Measurements from ENCODE around the gene S100A2. TPM values are rescaled to one million over a fixed set of nuclear protein-coding genes. Genes with fewer than 3 reads are reported as not detected.
A peak's percentile ranks its signal among the peaks of the same experiment; 100 is the strongest.

The S100A2 gene
- total RNA-seq, 1 donor from 2014 or later, result 5.6 TPM

DNA sequence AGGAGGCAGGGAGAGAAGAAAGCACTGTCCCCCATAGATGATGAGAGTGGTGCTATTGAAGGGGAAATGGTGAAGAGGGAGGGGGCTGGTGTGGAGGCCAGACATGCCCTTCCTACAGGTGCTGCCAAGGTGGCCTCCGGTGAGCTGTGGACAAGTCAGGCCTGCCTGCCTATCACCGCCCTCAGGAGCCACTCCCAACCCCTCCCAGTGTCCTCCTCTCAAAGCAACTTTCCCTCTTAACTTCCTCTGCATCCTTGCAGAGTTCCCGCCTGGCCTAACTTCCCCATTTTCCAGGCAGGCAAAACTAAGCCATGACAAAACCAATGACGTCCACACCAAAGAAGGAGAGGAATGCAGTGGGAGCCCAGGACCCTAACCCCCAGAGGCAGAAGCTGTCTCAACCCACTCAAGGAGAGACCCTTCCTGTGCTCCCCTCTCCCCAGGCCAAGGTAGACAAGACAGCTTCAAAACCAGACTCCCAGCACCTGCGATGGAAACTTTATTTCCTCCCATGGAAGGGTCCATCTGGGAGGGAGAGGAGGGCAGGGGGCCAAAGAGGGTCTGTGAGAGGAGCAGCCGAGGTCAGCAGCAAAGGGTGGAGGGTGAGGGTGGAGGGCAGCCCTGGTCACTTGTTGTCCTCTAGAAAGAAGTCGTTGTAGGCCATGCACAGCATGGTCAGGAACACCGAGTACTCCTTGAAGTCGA lies 28.8 kb downstream of the S100A2 start:
- TF ChIP-seq, protein P1, sequence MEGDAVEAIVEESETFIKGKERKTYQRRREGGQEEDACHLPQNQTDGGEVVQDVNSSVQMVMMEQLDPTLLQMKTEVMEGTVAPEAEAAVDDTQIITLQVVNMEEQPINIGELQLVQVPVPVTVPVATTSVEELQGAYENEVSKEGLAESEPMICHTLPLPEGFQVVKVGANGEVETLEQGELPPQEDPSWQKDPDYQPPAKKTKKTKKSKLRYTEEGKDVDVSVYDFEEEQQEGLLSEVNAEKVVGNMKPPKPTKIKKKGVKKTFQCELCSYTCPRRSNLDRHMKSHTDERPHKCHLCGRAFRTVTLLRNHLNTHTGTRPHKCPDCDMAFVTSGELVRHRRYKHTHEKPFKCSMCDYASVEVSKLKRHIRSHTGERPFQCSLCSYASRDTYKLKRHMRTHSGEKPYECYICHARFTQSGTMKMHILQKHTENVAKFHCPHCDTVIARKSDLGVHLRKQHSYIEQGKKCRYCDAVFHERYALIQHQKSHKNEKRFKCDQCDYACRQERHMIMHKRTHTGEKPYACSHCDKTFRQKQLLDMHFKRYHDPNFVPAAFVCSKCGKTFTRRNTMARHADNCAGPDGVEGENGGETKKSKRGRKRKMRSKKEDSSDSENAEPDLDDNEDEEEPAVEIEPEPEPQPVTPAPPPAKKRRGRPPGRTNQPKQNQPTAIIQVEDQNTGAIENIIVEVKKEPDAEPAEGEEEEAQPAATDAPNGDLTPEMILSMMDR (IDR thresholded peaks at IDR 0.05), result no peak
- Histone ChIP-seq H3K4me1 (peaks cover 43% of the 10 kb centered on the region), H3K36me3 (peaks cover 10% of the 10 kb centered on the region), H3K27ac (peak overlapping the region; percentile 99), H3K27me3 (no peaks in the 10 kb centered on the region), H3K4me3 (peak overlapping the region; percentile 87), H3K9me3 (no peaks in the 10 kb centered on the region)
- intact Hi-C loops (cut with DNase I), result no loop called here
- ATAC-seq (peak; percentile 31), DNase-seq (peak; percentile 81)

DNA sequence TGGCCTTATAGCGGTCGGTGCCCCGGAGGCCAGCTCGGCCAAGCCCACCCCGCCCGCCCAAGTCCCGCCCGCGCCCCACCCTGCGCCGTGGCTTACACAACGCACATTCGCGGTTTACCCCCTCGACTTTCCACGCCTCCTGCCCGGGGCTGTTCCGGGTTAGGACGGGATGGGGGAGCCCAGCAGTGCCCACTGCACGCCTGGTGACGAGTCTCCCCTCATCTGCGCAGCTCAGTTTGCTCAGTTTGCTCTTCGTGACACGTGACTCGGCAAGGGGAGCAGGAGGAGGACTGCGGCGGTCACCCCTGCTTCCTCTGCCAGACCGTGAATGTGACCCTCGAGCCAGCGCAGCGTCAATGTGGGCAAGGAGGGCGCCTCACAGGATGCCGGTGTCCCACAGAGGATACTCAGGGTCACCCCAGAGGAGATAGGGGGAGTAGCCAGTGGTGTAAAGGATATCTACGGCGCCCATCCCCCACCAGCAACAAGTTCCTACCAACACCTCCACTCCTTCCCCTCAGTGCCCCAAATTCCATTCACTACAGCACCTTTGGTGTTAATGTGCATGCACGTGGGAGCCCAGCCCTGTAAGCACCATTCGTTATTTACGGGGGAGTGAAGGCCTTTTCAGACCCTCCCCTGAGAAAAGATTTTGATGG lies 29.5 kb downstream of the S100A2 start:
- intact Hi-C loops (cut with DNase I), result no loop called here
- TF ChIP-seq, protein P1 (IDR thresholded peaks at IDR 0.05), result no peak
- H3K4me1 ChIP-seq, result peaks cover 40% of the 10 kb centered on the region
- no peaks in the 10 kb centered on the region for H3K9me3 ChIP-seq
- ATAC-seq (peak; percentile 85), DNase-seq (peak; percentile 97)
- H3K4me3 ChIP-seq, result peak overlapping the region; percentile 87
- H3K27me3 ChIP-seq, result no peaks in the 10 kb centered on the region
- peaks cover 10% of the 10 kb centered on the region for H3K36me3 ChIP-seq
- H3K27ac ChIP-seq, result peak overlapping the region; percentile 99

DNA sequence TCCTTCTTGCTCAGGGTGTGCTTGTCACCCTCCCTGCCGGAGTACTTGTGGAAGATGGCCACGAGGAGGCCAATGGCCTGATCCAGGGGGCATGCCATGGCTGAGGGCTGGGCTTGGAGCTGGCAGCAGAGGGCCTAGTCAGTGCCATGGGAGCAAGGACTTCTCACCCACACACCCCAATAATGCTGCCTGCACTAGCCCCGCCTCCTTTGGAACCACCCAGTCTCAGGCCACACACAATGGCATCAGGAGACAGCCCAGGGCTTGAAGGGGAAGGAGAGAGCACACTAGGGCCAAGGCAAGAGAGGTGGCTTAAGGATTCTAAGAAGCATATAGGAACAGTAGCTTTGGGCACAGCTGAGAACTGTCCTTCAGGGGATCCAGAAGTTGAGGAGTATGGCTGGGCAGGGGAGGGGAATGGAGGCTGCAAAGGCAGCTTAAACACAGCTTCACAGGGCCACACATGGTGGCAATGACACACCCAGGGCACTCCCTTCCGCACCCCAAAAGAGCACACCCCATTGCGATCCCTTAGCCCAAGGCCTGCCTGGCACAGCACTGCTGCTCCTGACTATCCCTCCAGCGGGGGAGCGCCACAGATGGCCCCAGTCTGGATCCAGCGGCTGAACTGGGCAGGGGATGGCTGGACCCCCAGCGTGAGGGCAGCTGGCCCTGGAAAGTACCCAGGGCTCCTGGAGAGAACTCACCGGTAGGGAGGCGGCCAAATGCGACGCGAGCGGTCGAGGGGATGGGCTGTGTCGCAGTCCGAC lies 30.2 kb downstream of the S100A2 start, which contains the start of gene S100A6:
TSS of gene S100A6 (minus strand) at position 750 of the 770 bp plus-strand sequence. CDS start at position 98, 652 bp downstream.
- intact Hi-C loops (cut with DNase I), result no loop called here
- Histone ChIP-seq H3K27me3 (no peaks in the 10 kb centered on the region), H3K9me3 (no peaks in the 10 kb centered on the region), H3K36me3 (peaks cover 10% of the 10 kb centered on the region), H3K4me1 (peaks cover 40% of the 10 kb centered on the region), H3K4me3 (peak within 1 kb of the TSS; percentile 87), H3K27ac (peak within 1 kb of the TSS; percentile 99)
- DNase-seq (peak; percentile 88), ATAC-seq (peak; percentile 72)
- TF ChIP-seq, protein P1 (IDR thresholded peaks at IDR 0.05), result no peak

DNA sequence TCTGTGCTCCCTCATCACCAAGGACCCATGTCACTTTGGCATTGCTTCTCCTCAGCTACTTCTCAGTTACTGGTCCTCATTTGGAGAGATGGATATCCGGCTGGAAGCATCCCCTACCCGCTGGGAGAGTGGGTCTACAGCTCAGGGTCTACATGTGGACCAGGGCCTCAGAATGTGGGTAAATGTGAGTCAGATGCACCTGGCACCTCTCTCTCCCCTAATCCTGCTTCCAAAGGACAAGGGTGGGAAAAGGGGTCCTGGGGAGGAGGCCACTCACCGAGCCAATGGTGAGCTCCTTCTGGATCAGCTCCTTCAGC lies 30.8 kb downstream of the S100A2 start:
- Histone ChIP-seq H3K27ac (peak overlapping the region; percentile 99), H3K27me3 (no peaks in the 10 kb centered on the region), H3K4me3 (peak overlapping the region; percentile 87), H3K9me3 (no peaks in the 10 kb centered on the region), H3K36me3 (peaks cover 10% of the 10 kb centered on the region), H3K4me1 (peaks cover 40% of the 10 kb centered on the region)
- TF ChIP-seq, protein P1 (IDR thresholded peaks at IDR 0.05), result no peak
- ATAC-seq, result no peak
- no peak for DNase-seq
- intact Hi-C loops (cut with DNase I), result loop anchor here (5.0 kb wide), 1 partner anchor 32 kb away; the partner anchor contains the start of gene S100A2

DNA sequence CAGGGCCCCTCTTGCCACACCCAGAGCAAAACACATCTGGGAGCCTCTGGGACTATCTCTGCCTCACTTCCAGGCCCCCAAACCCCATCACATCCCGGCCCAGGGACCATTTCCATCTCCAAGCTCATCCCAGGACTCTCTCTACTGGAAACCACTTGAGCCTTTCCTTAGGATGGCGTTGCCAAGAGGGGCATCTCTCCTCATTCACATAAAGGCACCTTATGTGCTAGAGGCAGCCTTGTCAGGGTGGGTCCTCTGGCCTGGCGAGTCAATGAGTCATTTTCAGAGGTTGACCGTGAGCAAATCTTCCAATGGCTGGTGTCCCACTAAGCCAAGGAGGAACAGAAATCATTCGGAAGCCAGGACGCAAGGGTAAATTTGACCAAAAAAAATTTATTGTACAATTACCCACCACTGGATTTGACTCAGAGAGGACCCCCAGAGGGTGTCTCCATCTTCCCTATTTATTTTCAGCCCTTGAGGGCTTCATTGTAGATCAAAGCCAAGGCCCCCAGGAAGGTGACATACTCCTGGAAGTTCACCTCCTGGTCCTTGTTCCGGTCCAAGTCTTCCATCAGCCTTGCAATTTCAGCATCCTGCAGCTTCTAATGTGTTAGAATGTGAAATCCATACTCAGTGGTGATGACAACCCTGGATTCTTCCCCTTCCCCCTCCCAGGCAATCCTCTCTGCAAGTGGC lies 31.3 kb downstream of the S100A2 start:
- peak overlapping the region; percentile 99 for H3K27ac ChIP-seq
- H3K4me1 ChIP-seq, result peaks cover 40% of the 10 kb centered on the region
- intact Hi-C loops (cut with DNase I), result loop anchor here (5.0 kb wide), 1 partner anchor 33 kb away; the partner anchor contains the start of gene S100A2
- ATAC-seq (no peak), DNase-seq (peak; percentile 23)
- TF ChIP-seq, protein P1 (IDR thresholded peaks at IDR 0.05), result no peak
- H3K9me3 ChIP-seq, result no peaks in the 10 kb centered on the region
- peak overlapping the region; percentile 87 for H3K4me3 ChIP-seq
- H3K27me3 ChIP-seq, result no peaks in the 10 kb centered on the region
- H3K36me3 ChIP-seq, result peaks cover 10% of the 10 kb centered on the region

Measured in upper lobe of right lung (tissue), 1 donor.